Left ventricle myocardium inferior (tissue), 1 donor: Measurements from ENCODE around the gene KATNBL1. TPM values are rescaled to one million over a fixed set of nuclear protein-coding genes. Genes with fewer than 3 reads are reported as not detected.

ENCODE experiments used
- DNase-seq: peaks from one replicate; pipeline ENCODE4 v3.0.0-alpha.2; 2020
- H3K27ac ChIP-seq: fragments of 200-600 bp; replicated peaks from 2 replicates; pipeline ENCODE4 v1.8.0; 2021
- H3K27me3 ChIP-seq: fragments of 200-600 bp; 2 replicates; pipeline ENCODE4 v1.8.0; 2021; ENCODE audit warnings: low read depth
- H3K36me3 ChIP-seq: fragments of 200-600 bp; 2 replicates; pipeline ENCODE4 v1.8.0; 2021
- H3K4me1 ChIP-seq: fragments of 200-600 bp; 2 replicates; pipeline ENCODE4 v1.8.0; 2021
- H3K4me3 ChIP-seq: fragments of 200-600 bp; 2 replicates; pipeline ENCODE4 v1.8.0; 2021; ENCODE audit warnings: mild to moderate bottlenecking, moderate library complexity
- H3K9me3 ChIP-seq: fragments of 200-600 bp; replicated peaks from 2 replicates; pipeline ENCODE4 v1.8.0; 2021
- intact Hi-C: fragments of 100-400 bp; cut with micrococcal nuclease; formaldehyde crosslinking; loops from one replicate; pipeline ENCODE4 v1.11.0; 2022
- total RNA-seq: library from RNA; stranded (reverse); fragmentation: NEBNext Ultra II Directional; extraction: Animal tissue kit (Norgen Biotek cat#: 25700); gene quantifications from one replicate; pipeline ENCODE4 v1.2.1, GENCODE V29; 2021
- TF ChIP-seq, protein P1 (sequence below): fragments of 200-600 bp; IDR thresholded peaks from 2 replicates; pipeline ENCODE4 v1.8.0; 2021; ENCODE audit warnings: antibody characterized with exemption, mild to moderate bottlenecking, borderline replicate concordance
- donor health status: DM: no; HTN: yes; CAD: no; lungs with severe emphysema.

Gene KATNBL1
- total RNA-seq, 1 donor from 2014 or later, result 14.9 TPM

DNA sequence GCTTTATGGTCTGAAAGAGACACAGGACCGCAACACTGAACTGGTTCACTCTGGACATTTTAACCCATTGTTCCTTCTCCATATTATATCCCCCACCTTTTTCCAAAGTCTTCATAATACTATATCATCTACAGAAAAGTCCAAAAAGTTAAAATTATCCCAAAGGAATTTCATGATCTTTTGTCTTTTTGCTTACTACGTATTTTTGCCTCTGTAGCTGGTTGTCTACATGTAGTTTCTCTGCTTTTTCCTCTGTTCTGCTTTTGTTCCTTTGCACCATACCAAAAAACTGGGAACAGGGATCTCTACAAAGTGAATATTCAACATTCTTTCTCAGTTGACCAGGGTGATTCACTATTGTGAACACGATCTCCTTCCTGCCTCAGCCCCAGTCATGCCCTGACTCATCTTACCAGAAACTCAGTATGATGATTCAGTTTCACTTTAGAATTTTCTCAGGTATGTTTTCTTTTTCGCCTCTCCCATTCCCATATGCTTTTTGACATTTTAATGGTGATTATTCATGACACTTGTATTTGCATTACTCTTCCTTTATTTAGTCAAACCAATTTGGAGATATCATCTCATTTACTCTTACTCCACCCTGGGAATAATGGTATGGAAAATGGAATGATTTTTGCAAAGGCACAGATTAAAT is 29.4 kb upstream of the KATNBL1 start:
- TF ChIP-seq, protein P1, sequence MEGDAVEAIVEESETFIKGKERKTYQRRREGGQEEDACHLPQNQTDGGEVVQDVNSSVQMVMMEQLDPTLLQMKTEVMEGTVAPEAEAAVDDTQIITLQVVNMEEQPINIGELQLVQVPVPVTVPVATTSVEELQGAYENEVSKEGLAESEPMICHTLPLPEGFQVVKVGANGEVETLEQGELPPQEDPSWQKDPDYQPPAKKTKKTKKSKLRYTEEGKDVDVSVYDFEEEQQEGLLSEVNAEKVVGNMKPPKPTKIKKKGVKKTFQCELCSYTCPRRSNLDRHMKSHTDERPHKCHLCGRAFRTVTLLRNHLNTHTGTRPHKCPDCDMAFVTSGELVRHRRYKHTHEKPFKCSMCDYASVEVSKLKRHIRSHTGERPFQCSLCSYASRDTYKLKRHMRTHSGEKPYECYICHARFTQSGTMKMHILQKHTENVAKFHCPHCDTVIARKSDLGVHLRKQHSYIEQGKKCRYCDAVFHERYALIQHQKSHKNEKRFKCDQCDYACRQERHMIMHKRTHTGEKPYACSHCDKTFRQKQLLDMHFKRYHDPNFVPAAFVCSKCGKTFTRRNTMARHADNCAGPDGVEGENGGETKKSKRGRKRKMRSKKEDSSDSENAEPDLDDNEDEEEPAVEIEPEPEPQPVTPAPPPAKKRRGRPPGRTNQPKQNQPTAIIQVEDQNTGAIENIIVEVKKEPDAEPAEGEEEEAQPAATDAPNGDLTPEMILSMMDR, result no peak
- no peak for DNase-seq
- H3K9me3 ChIP-seq, result no peaks in the 10 kb centered on the region
- H3K36me3 ChIP-seq, result peaks cover 87% of the 10 kb centered on the region
- H3K27me3 ChIP-seq, result no peaks in the 10 kb centered on the region
- no peak overlapping the region for H3K27ac ChIP-seq
- H3K4me3 ChIP-seq, result no peak overlapping the region
- intact Hi-C loops, result loop anchor here (5.0 to 10.0 kb wide), 2 partner anchors 66 to 133 kb away; no protein-coding TSS in a partner anchor
- H3K4me1 ChIP-seq, result no peaks in the 10 kb centered on the region

DNA sequence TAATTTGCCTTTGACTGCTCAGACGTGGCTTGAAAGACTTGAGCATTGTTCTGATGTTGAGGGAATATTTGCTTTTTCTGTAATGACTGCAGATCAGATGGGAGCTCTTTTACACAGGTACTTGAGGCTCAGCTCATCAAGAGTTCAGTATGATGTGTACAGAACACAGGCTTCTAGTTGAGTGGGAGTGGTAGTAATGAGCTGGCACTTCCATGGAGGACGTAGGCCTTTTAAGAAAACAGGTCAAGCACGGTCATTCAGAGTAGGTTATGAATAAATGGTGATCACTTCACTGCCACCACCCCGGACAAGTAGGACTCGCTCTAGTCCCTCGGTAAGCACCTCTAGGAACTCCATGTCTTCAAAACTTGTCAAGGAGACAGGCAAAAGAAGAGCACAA is 23.7 kb upstream of the KATNBL1 start:
- Histone ChIP-seq H3K36me3 (peaks cover 99% of the 10 kb centered on the region), H3K27ac (no peak overlapping the region), H3K4me1 (no peaks in the 10 kb centered on the region), H3K4me3 (no peak overlapping the region), H3K27me3 (no peaks in the 10 kb centered on the region), H3K9me3 (no peaks in the 10 kb centered on the region)
- TF ChIP-seq, protein P1, result no peak
- intact Hi-C loops, result loop anchor here (10.0 kb wide), 1 partner anchor 71 kb away; no protein-coding TSS in a partner anchor
- DNase-seq, result no peak

GRCh38 chr15:34223904-34224596 is 14.2 kb upstream of the KATNBL1 start:
- peak overlapping the region; percentile 94 for H3K27ac ChIP-seq
- intact Hi-C loops, result loop anchor here (10.0 kb wide), 1 partner anchor 119 kb away; the partner anchor contains the start of genes EMC7 and PGBD4
- no peaks in the 10 kb centered on the region for H3K9me3 ChIP-seq
- no peak for DNase-seq
- no peaks in the 10 kb centered on the region for H3K27me3 ChIP-seq
- peaks cover 27% of the 10 kb centered on the region for H3K36me3 ChIP-seq
- peak overlapping the region; percentile 80 for H3K4me3 ChIP-seq
- H3K4me1 ChIP-seq, result peaks cover 34% of the 10 kb centered on the region
- TF ChIP-seq, protein P1, result no peak

- Histone ChIP-seq H3K4me1 (no peaks in the 10 kb centered on the region), H3K4me3 (no peak overlapping the region), H3K27me3 (no peaks in the 10 kb centered on the region), H3K36me3 (no peaks in the 10 kb centered on the region), H3K9me3 (no peaks in the 10 kb centered on the region), H3K27ac (no peak overlapping the region)
- DNase-seq, result no peak
- TF ChIP-seq, protein P1, result no peak
- intact Hi-C loops, result no loop called here
These were observed 7.8 kb upstream of the KATNBL1 start for GRCh38 chr15:34217587-34218225.

- no peaks in the 10 kb centered on the region for H3K9me3 ChIP-seq
- H3K27me3 ChIP-seq, result no peaks in the 10 kb centered on the region
- H3K4me1 ChIP-seq, result no peaks in the 10 kb centered on the region
- H3K36me3 ChIP-seq, result no peaks in the 10 kb centered on the region
- H3K27ac ChIP-seq, result no peak overlapping the region
- no peak overlapping the region for H3K4me3 ChIP-seq
- DNase-seq, result no peak
- intact Hi-C loops, result no loop called here
- TF ChIP-seq, protein P1, result no peak
These were observed 6.8 kb upstream of the KATNBL1 start for GRCh38 chr15:34216527-34217270.
